GM10266 (cell line): ENCODE data around the gene PDZD2.

Experiments used
- DNase-seq: peaks from one replicate; pipeline ENCODE4 v3.0.0; 2012; ENCODE audit errors: extremely low spot score
- TF ChIP-seq, protein P1 (sequence below): IDR thresholded peaks from 2 replicates; pipeline ENCODE4 v1.5.1; 2012; ENCODE audit warnings: mild to moderate bottlenecking, low read depth; ENCODE audit not compliant: control insufficient read depth, insufficient read depth; ENCODE audit errors: missing control alignments

Gene PDZD2

DNA sequence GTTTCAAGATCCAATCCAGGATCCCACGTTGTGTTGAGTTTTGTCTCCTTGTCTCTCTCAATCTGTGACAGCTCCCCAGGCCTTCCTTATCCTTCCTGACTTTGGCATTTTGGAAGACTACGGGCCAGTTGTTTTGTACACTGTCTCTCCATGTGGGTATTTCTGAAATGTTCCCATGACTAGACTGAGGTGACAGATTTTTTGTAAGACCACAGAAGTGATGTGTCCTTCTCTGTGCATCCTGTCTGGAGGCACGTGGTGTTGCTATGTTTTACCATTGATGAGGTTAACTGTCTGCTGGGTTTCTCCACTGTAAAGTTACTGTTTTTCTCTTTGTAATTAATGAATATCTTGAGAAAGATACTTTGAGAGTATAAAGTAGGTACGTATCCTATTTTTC is 15.7 kb upstream of the PDZD2 start:
- TF ChIP-seq, protein P1, sequence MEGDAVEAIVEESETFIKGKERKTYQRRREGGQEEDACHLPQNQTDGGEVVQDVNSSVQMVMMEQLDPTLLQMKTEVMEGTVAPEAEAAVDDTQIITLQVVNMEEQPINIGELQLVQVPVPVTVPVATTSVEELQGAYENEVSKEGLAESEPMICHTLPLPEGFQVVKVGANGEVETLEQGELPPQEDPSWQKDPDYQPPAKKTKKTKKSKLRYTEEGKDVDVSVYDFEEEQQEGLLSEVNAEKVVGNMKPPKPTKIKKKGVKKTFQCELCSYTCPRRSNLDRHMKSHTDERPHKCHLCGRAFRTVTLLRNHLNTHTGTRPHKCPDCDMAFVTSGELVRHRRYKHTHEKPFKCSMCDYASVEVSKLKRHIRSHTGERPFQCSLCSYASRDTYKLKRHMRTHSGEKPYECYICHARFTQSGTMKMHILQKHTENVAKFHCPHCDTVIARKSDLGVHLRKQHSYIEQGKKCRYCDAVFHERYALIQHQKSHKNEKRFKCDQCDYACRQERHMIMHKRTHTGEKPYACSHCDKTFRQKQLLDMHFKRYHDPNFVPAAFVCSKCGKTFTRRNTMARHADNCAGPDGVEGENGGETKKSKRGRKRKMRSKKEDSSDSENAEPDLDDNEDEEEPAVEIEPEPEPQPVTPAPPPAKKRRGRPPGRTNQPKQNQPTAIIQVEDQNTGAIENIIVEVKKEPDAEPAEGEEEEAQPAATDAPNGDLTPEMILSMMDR: no peak
- DNase-seq: no peak

- TF ChIP-seq, protein P1: no peak
- no peak for DNase-seq
Observed at GRCh38 chr5:31625394-31625793, 13.5 kb upstream of the PDZD2 start.

DNA sequence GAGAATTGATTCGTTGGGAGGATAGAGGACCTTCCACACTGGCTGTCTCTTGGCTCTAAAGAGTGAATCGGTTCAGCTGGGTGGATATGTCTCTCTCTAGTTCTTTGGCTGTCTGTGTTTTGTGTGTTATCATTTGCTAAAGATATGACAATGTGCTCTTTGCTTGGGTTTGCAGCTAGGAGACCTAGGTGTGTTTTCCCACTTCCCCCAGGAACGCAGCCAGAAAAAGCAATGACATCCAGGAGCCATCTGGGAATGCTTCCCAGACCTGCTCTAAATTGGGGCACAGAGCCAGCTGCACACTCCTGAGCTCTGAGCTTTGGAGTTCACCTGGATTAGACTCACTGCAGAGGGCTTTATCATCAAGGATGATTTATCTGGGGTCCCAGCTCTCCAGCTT is 12.8 kb upstream of the PDZD2 start:
- DNase-seq: no peak
- TF ChIP-seq, protein P1: no peak

DNA sequence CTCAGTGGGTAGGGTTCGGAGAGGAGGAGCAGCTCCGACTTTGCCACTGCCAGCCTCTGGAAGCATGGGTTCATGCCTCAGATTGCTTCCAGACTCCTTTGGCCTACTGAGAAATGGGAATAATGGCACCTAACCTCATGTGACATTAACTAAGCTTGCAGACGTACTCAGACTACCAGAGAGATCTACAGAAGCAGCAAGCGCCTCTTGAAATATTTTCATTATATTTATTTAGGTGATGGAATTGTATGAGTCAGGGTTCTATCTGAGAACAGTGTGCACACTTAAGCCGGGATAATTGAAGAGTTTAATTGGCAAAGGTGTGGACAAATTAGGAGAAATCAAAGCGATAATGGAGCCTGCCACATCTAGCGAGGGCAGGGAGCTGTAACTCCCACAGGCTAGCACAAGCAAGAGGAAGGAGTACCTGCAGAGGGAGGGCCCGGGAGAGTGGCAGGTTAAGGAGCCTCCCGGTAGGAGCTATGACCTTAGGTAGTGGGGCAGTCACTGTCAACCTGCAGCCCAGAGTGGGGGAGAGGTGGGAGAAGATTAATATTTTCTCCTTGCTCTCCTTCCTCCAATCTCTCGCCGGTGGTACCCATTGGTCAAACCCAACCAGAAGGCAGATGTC is 12.2 kb upstream of the PDZD2 start:
- no peak for DNase-seq
- TF ChIP-seq, protein P1: no peak

DNA sequence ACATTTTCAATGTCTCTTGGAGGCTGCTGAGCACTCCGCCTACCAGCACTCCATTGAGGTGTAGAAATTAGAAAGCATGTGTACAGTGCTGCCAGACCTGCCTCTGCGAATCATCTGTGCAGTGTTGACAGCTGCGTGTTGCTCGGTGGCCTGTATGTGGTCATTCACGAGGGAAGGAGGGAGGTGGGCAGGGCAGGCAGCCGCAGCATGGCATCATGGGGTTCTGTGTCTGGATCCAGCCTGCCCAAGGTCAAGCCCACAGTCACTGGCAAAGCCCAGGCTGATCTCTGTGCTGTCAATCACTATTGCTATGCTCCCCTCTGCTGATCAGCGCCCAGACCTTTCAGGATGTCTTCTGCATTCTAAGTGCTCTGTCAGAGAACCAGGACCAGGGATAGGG is 8.0 kb upstream of the PDZD2 start:
- TF ChIP-seq, protein P1: no peak
- DNase-seq: no peak

DNA sequence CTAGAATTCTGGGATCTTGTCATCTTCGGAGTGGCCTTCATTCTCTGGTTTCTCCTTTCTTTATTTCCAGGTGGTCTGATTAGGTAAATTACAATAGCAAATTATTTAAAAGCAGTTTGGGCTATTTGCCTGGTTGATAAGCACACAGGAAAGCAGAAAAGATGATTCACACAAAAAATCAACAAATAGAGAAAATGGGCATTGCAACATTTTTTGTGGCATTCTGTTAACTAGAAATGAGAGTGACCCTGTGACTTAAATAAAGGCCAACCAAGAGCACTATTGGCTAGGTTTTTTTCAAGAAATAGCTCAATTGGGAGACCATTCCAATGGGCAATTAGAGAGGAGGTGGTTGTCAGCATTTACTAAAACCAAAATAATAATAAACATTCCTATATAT is 6.5 kb upstream of the PDZD2 start:
- no peak for DNase-seq
- TF ChIP-seq, protein P1: no peak

GRCh38 chr5:31635446-31635845 is 3.5 kb upstream of the PDZD2 start:
- TF ChIP-seq, protein P1: no peak

More at GRCh38 chr5:31635446-31635845, 3.5 kb upstream of the PDZD2 start:
- DNase-seq: no peak
